Lung (tissue), 12 donors: ENCODE results near the gene YTHDF2. TPM values are rescaled to one million over a fixed set of nuclear protein-coding genes. Genes with fewer than 3 reads are reported as not detected.

ENCODE experiments used
- ATAC-seq: fragments of 200-7000 bp; cut with Tn5 transposase; one replicate; pipeline ENCODE4 v1.9.1; 2020; ENCODE audit warnings: moderate number of reproducible peaks; ENCODE audit not compliant: insufficient read depth, low FRiP score
- DNase-seq, 3 donors: peaks; one replicate each; pipeline ENCODE4 v3.0.0-alpha.2; 2013 to 2017
- H3K27ac ChIP-seq, 2 donors: one replicate each; pipeline ENCODE4 v1.5.1; 2013; ENCODE audit warnings: mild to moderate bottlenecking in 2 of 2, moderate library complexity in 2 of 2, control low read depth in 1 of 2, inconsistent platforms in 1 of 2, low read depth in 1 of 2, low read length in 1 of 2
- H3K27me3 ChIP-seq, 3 donors: one replicate each; pipeline ENCODE4 v1.5.1; 2013; ENCODE audit warnings: low read length in 2 of 3; ENCODE audit not compliant: control insufficient read depth in 3 of 3, insufficient read depth in 3 of 3
- H3K36me3 ChIP-seq, 4 donors: one replicate each; pipeline ENCODE4 v1.5.1; 2013; ENCODE audit warnings: low read length in 4 of 4, mild to moderate bottlenecking in 1 of 4, moderate library complexity in 1 of 4; ENCODE audit not compliant: control insufficient read depth in 4 of 4, insufficient read depth in 4 of 4
- H3K4me1 ChIP-seq, 5 donors: one replicate each; pipeline ENCODE4 v1.5.1; 2013; ENCODE audit warnings: low read length in 5 of 5, mild to moderate bottlenecking in 2 of 5, moderate library complexity in 1 of 5; ENCODE audit not compliant: control insufficient read depth in 5 of 5, insufficient read depth in 5 of 5
- H3K4me3 ChIP-seq: one replicate; pipeline ENCODE4 v1.5.1; 2013; ENCODE audit warnings: mild to moderate bottlenecking, control low read depth, moderate library complexity
- H3K9ac ChIP-seq, 2 donors: one replicate each; pipeline ENCODE4 v1.5.1; 2013; ENCODE audit warnings: low read length in 2 of 2, control low read depth in 1 of 2; ENCODE audit not compliant: insufficient read depth in 1 of 2
- H3K9me3 ChIP-seq, 4 donors: one replicate each; pipeline ENCODE4 v1.5.1; 2013; ENCODE audit warnings: low read length in 3 of 4, mild to moderate bottlenecking in 1 of 4, moderate library complexity in 1 of 4; ENCODE audit not compliant: control insufficient read depth in 4 of 4, insufficient read depth in 3 of 4
- WGBS, 2 donors: extraction: QIAGEN DNeasy Blood & Tissue Kit; methylation state at CpG; one replicate each; pipeline ENCODE4 v1.1.7; 2013; 5-methylcytosine and 5-hydroxymethylcytosine counted together
- polyA plus RNA-seq, 2 donors: library from polyadenylated mRNA; stranded (reverse); fragments of 200-250 nt; gene quantifications; one replicate each; pipeline ENCODE4 v1.2.1, GENCODE V29; 2013
- total RNA-seq, 2 donors: library from RNA; depleted of rRNA in 1 of 2; stranded (reverse); fragments of >200 nt in 1 of 2; gene quantifications; one replicate each; pipeline ENCODE4 v1.2.1, GENCODE V29; 2014 to 2021
- TF ChIP-seq, protein P1 (sequence below): IDR thresholded peaks from 2 replicates; pipeline ENCODE4 v1.5.1; 2012; ENCODE audit warnings: mild to moderate bottlenecking; ENCODE audit errors: control extremely low read depth, extremely low read depth
- donor health status: control.
- donor health status: control.
- donor health status: Bipolar disorder and iron deficiency.
- donor health status: healthy.
- donor health status: DM: yes; HTN: yes; CAD: no.

The YTHDF2 gene
- total and polyA plus RNA-seq, 4 donors = 34.3 to 65.8 (median 47.3) TPM

DNA sequence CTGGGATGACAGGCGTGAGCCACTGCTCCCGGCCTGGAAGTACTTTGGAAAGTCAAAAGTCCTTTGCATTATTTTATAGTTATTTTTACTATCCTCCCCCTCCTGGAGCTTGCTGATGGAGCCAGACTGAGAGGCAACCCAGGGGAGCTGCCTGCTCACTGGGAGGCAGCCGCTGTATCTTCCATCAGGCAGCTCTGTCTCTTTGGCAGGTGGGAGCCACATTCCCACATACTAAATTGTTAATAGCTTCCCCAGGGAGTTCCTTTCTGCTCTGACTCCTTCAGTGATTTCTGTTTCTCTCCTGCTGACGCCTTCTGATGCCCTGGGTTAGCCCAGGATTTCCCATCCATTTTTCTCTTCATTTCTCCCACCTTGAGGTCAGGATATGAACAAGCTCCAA is 70.3 kb downstream of the YTHDF2 start:
- H3K9me3 ChIP-seq = peaks cover 0 to 3% (median 0%) of the 10 kb centered on the region in 4 donors
- H3K27ac ChIP-seq = no peak overlapping the region
- peaks cover 4 to 21% (median 16%) of the 10 kb centered on the region in 3 donors for H3K27me3 ChIP-seq
- H3K9ac ChIP-seq = no peak overlapping the region
- WGBS, 2 donors = 61 to 80% methylated on average over 4 of the region's 4 CpGs
- H3K36me3 ChIP-seq = no peaks in the 10 kb centered on the region
- no peak for ATAC-seq
- TF ChIP-seq, protein P1, sequence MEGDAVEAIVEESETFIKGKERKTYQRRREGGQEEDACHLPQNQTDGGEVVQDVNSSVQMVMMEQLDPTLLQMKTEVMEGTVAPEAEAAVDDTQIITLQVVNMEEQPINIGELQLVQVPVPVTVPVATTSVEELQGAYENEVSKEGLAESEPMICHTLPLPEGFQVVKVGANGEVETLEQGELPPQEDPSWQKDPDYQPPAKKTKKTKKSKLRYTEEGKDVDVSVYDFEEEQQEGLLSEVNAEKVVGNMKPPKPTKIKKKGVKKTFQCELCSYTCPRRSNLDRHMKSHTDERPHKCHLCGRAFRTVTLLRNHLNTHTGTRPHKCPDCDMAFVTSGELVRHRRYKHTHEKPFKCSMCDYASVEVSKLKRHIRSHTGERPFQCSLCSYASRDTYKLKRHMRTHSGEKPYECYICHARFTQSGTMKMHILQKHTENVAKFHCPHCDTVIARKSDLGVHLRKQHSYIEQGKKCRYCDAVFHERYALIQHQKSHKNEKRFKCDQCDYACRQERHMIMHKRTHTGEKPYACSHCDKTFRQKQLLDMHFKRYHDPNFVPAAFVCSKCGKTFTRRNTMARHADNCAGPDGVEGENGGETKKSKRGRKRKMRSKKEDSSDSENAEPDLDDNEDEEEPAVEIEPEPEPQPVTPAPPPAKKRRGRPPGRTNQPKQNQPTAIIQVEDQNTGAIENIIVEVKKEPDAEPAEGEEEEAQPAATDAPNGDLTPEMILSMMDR = no peak
- DNase-seq = no peak
- peaks cover 0 to under 1% (median 0%) of the 10 kb centered on the region in 5 donors for H3K4me1 ChIP-seq
- no peak overlapping the region for H3K4me3 ChIP-seq

GRCh38 chr1:28807986-28808385 is 71.2 kb downstream of the YTHDF2 start:
- Histone ChIP-seq H3K9ac (no peak overlapping the region), H3K27me3 (peaks cover 11 to 28% (median 17%) of the 10 kb centered on the region in 3 donors), H3K27ac (no peak overlapping the region), H3K9me3 (peaks cover 0 to 3% (median 0%) of the 10 kb centered on the region in 4 donors), H3K4me1 (peaks cover 0 to 2% (median 0%) of the 10 kb centered on the region in 5 donors), H3K36me3 (no peaks in the 10 kb centered on the region), H3K4me3 (no peak overlapping the region)
- ATAC-seq (no peak), DNase-seq (no peak)
- 85 to 93% methylated on average over 4 of the region's 4 CpGs for WGBS, 2 donors
- TF ChIP-seq, protein P1 = no peak

DNA sequence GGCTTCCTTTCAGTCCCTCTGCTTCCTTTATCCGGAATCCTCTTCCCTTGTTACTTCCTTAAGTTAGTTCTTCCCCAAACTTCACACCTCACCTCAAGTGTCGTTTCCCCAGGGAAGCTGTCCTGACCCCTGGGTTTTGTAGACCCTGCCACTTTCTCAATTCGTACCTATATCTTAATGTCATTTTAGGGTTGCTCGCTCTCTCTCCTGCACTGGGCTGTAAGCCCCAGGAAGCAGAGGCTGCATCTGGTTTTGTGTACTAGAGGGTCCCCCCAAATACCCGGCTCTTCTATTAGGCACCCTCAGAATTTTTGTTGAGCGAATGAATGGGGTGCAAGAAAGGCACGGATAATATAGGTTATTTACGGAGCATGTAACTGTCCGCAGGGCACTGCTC is 74.6 kb downstream of the YTHDF2 start:
- peaks cover 15 to 38% (median 29%) of the 10 kb centered on the region in 3 donors for H3K27me3 ChIP-seq
- H3K4me1 ChIP-seq = peaks cover 0 to 2% (median 0%) of the 10 kb centered on the region in 5 donors
- WGBS, 2 donors = 64 to 67% methylated on average over 9 of the region's 9 CpGs
- DNase-seq (no peak), ATAC-seq (no peak)
- H3K9me3 ChIP-seq = no peaks in the 10 kb centered on the region
- H3K4me3 ChIP-seq = no peak overlapping the region
- no peak overlapping the region for H3K27ac ChIP-seq
- H3K36me3 ChIP-seq = no peaks in the 10 kb centered on the region
- TF ChIP-seq, protein P1 = no peak
- H3K9ac ChIP-seq = no peak overlapping the region
